ENCODE measurements around the gene FAM83D. TPM values are rescaled to one million over a fixed set of nuclear protein-coding genes. Genes with fewer than 3 reads are reported as not detected.

The FAM83D gene
- total and polyA plus RNA-seq, 11 donors: 0.11 to 4.7 (median 0.66) TPM; not detected in 1

- no peak for DNase-seq
- TF ChIP-seq CTCF (IDR thresholded peaks at IDR 0.05) (no peak), POLR2A (IDR thresholded peaks at IDR 0.05) (no peak)
- Histone ChIP-seq H3K4me3 (no peak overlapping the region), H3K27ac (no peak overlapping the region), H3K4me1 (peaks cover 0 to 43% (median 12%) of the 10 kb centered on the region in 12 donors), H3K27me3 (peaks cover 0 to 37% (median 0%) of the 10 kb centered on the region in 9 donors), H3K9me3 (no peaks in the 10 kb centered on the region), H3K36me3 (no peaks in the 10 kb centered on the region)
- WGBS, 4 donors: 62 to 70% (median 66%) methylated on average over 13 to 14 of the region's 14 CpGs
- intact Hi-C loops (cut with DNase I): loop anchor here in 1 of 10 donors (10.0 kb wide), 1 partner anchor 76 kb away; the partner anchor contains the start of gene PPP1R16B
- ATAC-seq: no peak
These were observed 45.1 kb upstream of the FAM83D start for GRCh38 chr20:38880952-38881735.

GRCh38 chr20:38881806-38882440 lies 44.3 kb upstream of the FAM83D start:
- DNase-seq (no peak), ATAC-seq (no peak)
- no peak for TF ChIP-seq POLR2A (IDR thresholded peaks at IDR 0.05)
- TF ChIP-seq CTCF (IDR thresholded peaks at IDR 0.05): no peak
- H3K27me3 ChIP-seq: peaks cover 0 to 40% (median 0%) of the 10 kb centered on the region in 9 donors
- no peak overlapping the region for H3K27ac ChIP-seq
- peaks cover 0 to 38% (median 9%) of the 10 kb centered on the region in 12 donors for H3K4me1 ChIP-seq
- H3K36me3 ChIP-seq: no peaks in the 10 kb centered on the region
- no peak overlapping the region for H3K4me3 ChIP-seq
- 92 to 97% (median 93%) methylated on average over 4 of the region's 4 CpGs for WGBS, 4 donors
- H3K9me3 ChIP-seq: no peaks in the 10 kb centered on the region
- intact Hi-C loops (cut with DNase I): loop anchor here in 1 of 10 donors (10.0 kb wide), 1 partner anchor 77 kb away; the partner anchor contains the start of gene PPP1R16B

- TF ChIP-seq POLR2A (IDR thresholded peaks at IDR 0.05): no peak
- no peak for TF ChIP-seq CTCF (IDR thresholded peaks at IDR 0.05)
These were observed 43.6 kb upstream of the FAM83D start for GRCh38 chr20:38882600-38882999.

More at GRCh38 chr20:38882600-38882999, 43.6 kb upstream of the FAM83D start:
- WGBS, 4 donors: 71 to 83% (median 78%) methylated on average over 2 of the region's 2 CpGs
- H3K4me3 ChIP-seq: no peak overlapping the region
- ATAC-seq: no peak
- peaks cover 0 to 31% (median 9%) of the 10 kb centered on the region in 12 donors for H3K4me1 ChIP-seq
- peaks cover 0 to 40% (median 0%) of the 10 kb centered on the region in 9 donors for H3K27me3 ChIP-seq
- no peak for DNase-seq
- intact Hi-C loops (cut with DNase I): loop anchor here in 1 of 10 donors (10.0 kb wide), 1 partner anchor 78 kb away; the partner anchor contains the start of gene PPP1R16B
- no peaks in the 10 kb centered on the region for H3K36me3 ChIP-seq
- no peaks in the 10 kb centered on the region for H3K9me3 ChIP-seq
- H3K27ac ChIP-seq: no peak overlapping the region

Measured in heart left ventricle (tissue), 16 donors.